ENCODE results near the gene GLRX.

GRCh38 chr5:95835682-95836385, 13.3 kb upstream of the GLRX start:
- TF ChIP-seq CTCF (IDR thresholded peaks at IDR 0.05 in 4 of 5, conservative IDR thresholded peaks at IDR 0.05 in 1 of 5) = no peak
- no peak for TF ChIP-seq POLR2A (IDR thresholded peaks at IDR 0.05)
